NCI-H2081 (cell line): ENCODE results near the gene ANKRD36B.
"Not testable (repeated sequence)": the region's sequence is repeated elsewhere in the genome, so short reads cannot be mapped to it uniquely, and the experiment has no call there.

Experiments used
- DNase-seq, 2 experiments: peaks; one replicate each; lab custom pipeline; 2025; lab: John Stamatoyannopoulos, UW

ANKRD36B gene

GRCh38 chr2:97549058-97549457, 40.6 kb downstream of the ANKRD36B start:
- not testable (repeated sequence) for DNase-seq

- DNase-seq: not testable (repeated sequence)
Observed at GRCh38 chr2:97548536-97548935, 41.1 kb downstream of the ANKRD36B start.

GRCh38 chr2:97546711-97547110, 43.0 kb downstream of the ANKRD36B start:
- no peak for DNase-seq

GRCh38 chr2:97544911-97545310, 44.8 kb downstream of the ANKRD36B start:
- not testable (repeated sequence) for DNase-seq

GRCh38 chr2:97525904-97526303, 63.8 kb downstream of the ANKRD36B start:
- not testable (repeated sequence) for DNase-seq

GRCh38 chr2:97523816-97524215, 65.9 kb downstream of the ANKRD36B start:
- DNase-seq: not testable (repeated sequence)

GRCh38 chr2:97522916-97523555, 66.6 kb downstream of the ANKRD36B start:
- DNase-seq: not testable (repeated sequence)

GRCh38 chr2:97495651-97496050, 94.0 kb downstream of the ANKRD36B start:
- DNase-seq: not testable (repeated sequence)

- DNase-seq: not testable (repeated sequence)
Observed at GRCh38 chr2:97490141-97490540, 99.5 kb downstream of the ANKRD36B start.
